ENCODE measurements around the gene SORL1-AS1.

The SORL1-AS1 gene

GRCh38 chr11:121451986-121452608, 670 bp downstream of the SORL1-AS1 start, which contains the start of gene SORL1:
Gene SORL1 (plus strand): TSS chr11:121452314. CDS start chr11:121452332, 18 bp downstream.
- ATAC-seq = peak; percentile 63
- DNase-seq = peak; percentile 80

GRCh38 chr11:121451178-121451985, 1.4 kb downstream of the SORL1-AS1 start:
- no peak for ATAC-seq
- DNase-seq = no peak

GRCh38 chr11:121450401-121450800, 2.4 kb downstream of the SORL1-AS1 start:
- ATAC-seq (no peak), DNase-seq (no peak)

- ATAC-seq (no peak), DNase-seq (no peak)
These were observed 3.1 kb downstream of the SORL1-AS1 start for GRCh38 chr11:121449626-121450025.

- no peak for ATAC-seq
- no peak for DNase-seq
These were observed 3.6 kb downstream of the SORL1-AS1 start for GRCh38 chr11:121449123-121449522.

- peak; percentile 46 for DNase-seq
These were observed 4.3 kb downstream of the SORL1-AS1 start for GRCh38 chr11:121448431-121448941.

GRCh38 chr11:121448011-121448410, 4.8 kb downstream of the SORL1-AS1 start:
- ATAC-seq = no peak
- DNase-seq = no peak

More at GRCh38 chr11:121448431-121448941, 4.3 kb downstream of the SORL1-AS1 start:
- ATAC-seq = peak; percentile 34

- ATAC-seq (no peak), DNase-seq (no peak)
These were observed 6.0 kb downstream of the SORL1-AS1 start for GRCh38 chr11:121446752-121447156.

- ATAC-seq (no peak), DNase-seq (no peak)
These were observed 7.5 kb downstream of the SORL1-AS1 start for GRCh38 chr11:121445071-121445768.

GRCh38 chr11:121444526-121444925, 8.2 kb downstream of the SORL1-AS1 start:
- ATAC-seq = no peak
- no peak for DNase-seq

GRCh38 chr11:121443688-121444275, 9.0 kb downstream of the SORL1-AS1 start:
- ATAC-seq (no peak), DNase-seq (no peak)

GRCh38 chr11:121441521-121441920, 11.2 kb downstream of the SORL1-AS1 start:
- no peak for DNase-seq
- ATAC-seq = no peak

GRCh38 chr11:121439759-121440158, 13.0 kb downstream of the SORL1-AS1 start:
- no peak for ATAC-seq
- no peak for DNase-seq

- ATAC-seq (no peak), DNase-seq (no peak)
These were observed 13.4 kb downstream of the SORL1-AS1 start for GRCh38 chr11:121439337-121439736.

GRCh38 chr11:121437686-121438078, 15.1 kb downstream of the SORL1-AS1 start:
- ATAC-seq (no peak), DNase-seq (no peak)

GRCh38 chr11:121437018-121437685, 15.6 kb downstream of the SORL1-AS1 start:
- no peak for ATAC-seq
- DNase-seq = no peak

GRCh38 chr11:121435551-121436511, 16.9 kb downstream of the SORL1-AS1 start:
- DNase-seq = no peak
- ATAC-seq = no peak

GRCh38 chr11:121435132-121435531, 17.6 kb downstream of the SORL1-AS1 start:
- no peak for DNase-seq
- no peak for ATAC-seq

GRCh38 chr11:121431820-121432526, 20.8 kb downstream of the SORL1-AS1 start:
- DNase-seq (no peak), ATAC-seq (peak; percentile 86)

- ATAC-seq (no peak), DNase-seq (no peak)
These were observed 23.2 kb downstream of the SORL1-AS1 start for GRCh38 chr11:121429556-121429955.
